Gastroesophageal sphincter (tissue), 4 donors: ENCODE data around the gene THSD4. TPM values are rescaled to one million over a fixed set of nuclear protein-coding genes. Genes with fewer than 3 reads are reported as not detected.

ENCODE experiments used
- ATAC-seq: fragments of 150-250 bp; one replicate; pipeline ENCODE4 v1.9.1; 2016; ENCODE audit warnings: mild to moderate bottlenecking, moderate library complexity
- H3K27ac ChIP-seq, 4 donors: fragments of 200-600 bp; sonication (generic) in 3 of 4; 1 replicate in 3 of 4; 2 replicates in 1 of 4; pipeline ENCODE4 v1.5.1; 2016 to 2019
- H3K27me3 ChIP-seq: fragments of 200-600 bp; sonication (generic); one replicate; pipeline ENCODE4 v1.5.1; 2019
- H3K36me3 ChIP-seq, 2 donors: fragments of 200-600 bp; sonication (generic); one replicate each; pipeline ENCODE4 v1.5.1; 2019; ENCODE audit warnings: control low read depth in 1 of 2
- H3K4me1 ChIP-seq, 3 donors: fragments of 200-600 bp; sonication (generic); 1 replicate in 2 of 3; 2 replicates in 1 of 3; pipeline ENCODE4 v1.5.1; 2016 to 2019; ENCODE audit warnings: control low read depth in 2 of 3
- H3K4me3 ChIP-seq, 2 donors: fragments of 200-600 bp; sonication (generic); one replicate each; pipeline ENCODE4 v1.5.1; 2019; ENCODE audit warnings: mild to moderate bottlenecking in 1 of 2, moderate library complexity in 1 of 2
- H3K9me3 ChIP-seq, 3 donors: fragments of 200-600 bp; sonication (generic); one replicate each; pipeline ENCODE4 v1.5.1; 2017 to 2019; ENCODE audit warnings: control low read depth in 2 of 3
- EP300 ChIP-seq: sonication (generic); formaldehyde crosslinking; IDR thresholded peaks from one replicate; pipeline ENCODE4 v1.6.1; 2017; ENCODE audit warnings: antibody characterized with exemption, mild to moderate bottlenecking
- POLR2A ChIP-seq, 2 donors: fragments of 450-650 bp; IDR thresholded peaks; one replicate each; pipeline ENCODE4 v1.6.1; 2017; ENCODE audit warnings: antibody characterized with exemption in 2 of 2, mild to moderate bottlenecking in 2 of 2, moderate library complexity in 1 of 2
- POLR2AphosphoS5 ChIP-seq: sonication (generic); formaldehyde crosslinking; IDR thresholded peaks from one replicate; pipeline ENCODE4 v1.6.1; 2017; ENCODE audit warnings: antibody characterized with exemption
- WGBS, 2 donors: methylation state at CpG; one replicate each; pipeline ENCODE4 v1.1.5; 2018; ENCODE audit warnings: low coverage in 1 of 2; 5-methylcytosine and 5-hydroxymethylcytosine counted together
- total RNA-seq, 4 donors: library from RNA; depleted of rRNA; stranded (reverse); fragments of >200 nt; gene quantifications; one replicate each; pipeline ENCODE4 v1.1.0, GENCODE V29; 2016
- TF ChIP-seq, protein P1 (sequence below), 4 experiments: fragments of 200-600 bp in 2 of 4; fragments of 450-650 bp in 2 of 4; sonication (generic) in 1 of 4; IDR thresholded peaks; one replicate each; pipeline ENCODE4 v1.5.1; 2017 to 2019; ENCODE audit warnings: antibody characterized with exemption in 4 of 4, mild to moderate bottlenecking in 2 of 4, moderate library complexity in 2 of 4

THSD4 gene
- total RNA-seq, 4 donors from 2014 or later, result 4.6 to 28.5 (median 17.6) TPM

DNA sequence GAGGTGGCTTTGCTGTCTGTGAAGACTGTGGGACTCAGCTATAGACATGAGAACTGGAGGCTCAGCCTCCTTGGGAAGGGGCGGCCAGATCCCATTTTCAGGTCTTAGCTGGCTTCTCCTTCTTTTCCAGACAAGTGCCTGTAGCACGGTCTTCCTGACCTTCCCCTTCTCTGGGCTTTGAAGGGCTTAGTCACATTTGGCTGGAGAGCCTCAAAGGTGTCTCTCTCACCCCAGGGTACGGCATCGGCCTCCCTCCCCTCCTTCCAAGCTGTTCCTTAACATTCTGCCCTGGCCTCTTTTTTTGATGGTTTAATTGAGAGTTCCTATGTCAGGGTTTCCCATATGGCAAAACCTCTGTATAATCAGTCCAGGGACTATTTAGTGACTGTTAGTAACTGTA lies 242.7 kb downstream of the THSD4 start:
- WGBS, 2 donors, result 95% methylated on average over 3 of the region's 4 CpGs; no CpG with 5 or more reads in 1 of the 2 donors
- no peak overlapping the region for H3K4me3 ChIP-seq
- no peaks in the 10 kb centered on the region for H3K27me3 ChIP-seq
- H3K36me3 ChIP-seq, result no peaks in the 10 kb centered on the region
- H3K9me3 ChIP-seq, result no peaks in the 10 kb centered on the region
- peaks cover 0 to 17% (median 6%) of the 10 kb centered on the region in 3 donors for H3K4me1 ChIP-seq
- no peak overlapping the region for H3K27ac ChIP-seq
- TF ChIP-seq, protein P1, sequence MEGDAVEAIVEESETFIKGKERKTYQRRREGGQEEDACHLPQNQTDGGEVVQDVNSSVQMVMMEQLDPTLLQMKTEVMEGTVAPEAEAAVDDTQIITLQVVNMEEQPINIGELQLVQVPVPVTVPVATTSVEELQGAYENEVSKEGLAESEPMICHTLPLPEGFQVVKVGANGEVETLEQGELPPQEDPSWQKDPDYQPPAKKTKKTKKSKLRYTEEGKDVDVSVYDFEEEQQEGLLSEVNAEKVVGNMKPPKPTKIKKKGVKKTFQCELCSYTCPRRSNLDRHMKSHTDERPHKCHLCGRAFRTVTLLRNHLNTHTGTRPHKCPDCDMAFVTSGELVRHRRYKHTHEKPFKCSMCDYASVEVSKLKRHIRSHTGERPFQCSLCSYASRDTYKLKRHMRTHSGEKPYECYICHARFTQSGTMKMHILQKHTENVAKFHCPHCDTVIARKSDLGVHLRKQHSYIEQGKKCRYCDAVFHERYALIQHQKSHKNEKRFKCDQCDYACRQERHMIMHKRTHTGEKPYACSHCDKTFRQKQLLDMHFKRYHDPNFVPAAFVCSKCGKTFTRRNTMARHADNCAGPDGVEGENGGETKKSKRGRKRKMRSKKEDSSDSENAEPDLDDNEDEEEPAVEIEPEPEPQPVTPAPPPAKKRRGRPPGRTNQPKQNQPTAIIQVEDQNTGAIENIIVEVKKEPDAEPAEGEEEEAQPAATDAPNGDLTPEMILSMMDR (IDR thresholded peaks at IDR 0.05), result no peak
- TF ChIP-seq POLR2A (IDR thresholded peaks at IDR 0.05) (no peak), EP300 (no peak), POLR2AphosphoS5 (no peak)
- no peak for ATAC-seq

DNA sequence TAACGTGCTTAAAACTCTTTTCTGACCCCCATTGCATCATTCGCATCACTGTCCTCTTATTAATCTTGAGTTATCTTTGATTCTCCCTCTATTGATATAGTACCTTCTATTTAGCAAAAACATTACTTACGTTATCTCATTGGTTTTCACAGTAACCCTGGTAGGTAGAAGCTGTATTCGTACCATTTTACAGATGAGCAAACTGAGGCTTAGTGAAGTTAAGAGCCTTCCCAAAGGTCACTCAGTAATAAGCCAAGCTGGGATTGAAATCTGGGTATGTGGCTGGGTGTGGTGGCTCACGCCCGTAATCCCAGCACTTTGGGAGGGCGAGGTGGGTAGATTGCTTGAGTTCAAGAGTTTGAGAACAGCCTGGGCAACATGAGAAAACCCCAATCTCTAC lies 244.0 kb downstream of the THSD4 start:
- Histone ChIP-seq H3K4me3 (no peak overlapping the region), H3K9me3 (no peaks in the 10 kb centered on the region), H3K4me1 (peaks cover 0 to 17% (median 6%) of the 10 kb centered on the region in 3 donors), H3K36me3 (no peaks in the 10 kb centered on the region), H3K27me3 (no peaks in the 10 kb centered on the region), H3K27ac (no peak overlapping the region)
- TF ChIP-seq POLR2AphosphoS5 (no peak), POLR2A (IDR thresholded peaks at IDR 0.05) (no peak), EP300 (no peak)
- TF ChIP-seq, protein P1 (IDR thresholded peaks at IDR 0.05), result no peak
- no peak for ATAC-seq
- 94 to 97% methylated on average over 4 to 7 of the region's 7 CpGs for WGBS, 2 donors

GRCh38 chr15:71362556-71362955 lies 247.3 kb downstream of the THSD4 start:
- H3K36me3 ChIP-seq, result no peaks in the 10 kb centered on the region
- H3K4me3 ChIP-seq, result no peak overlapping the region
- TF ChIP-seq POLR2A (IDR thresholded peaks at IDR 0.05), result no peak
- TF ChIP-seq POLR2AphosphoS5, result no peak
- TF ChIP-seq, protein P1 (IDR thresholded peaks at IDR 0.05), result no peak
- no peak for TF ChIP-seq EP300
- WGBS, 2 donors, result 90 to 95% methylated on average over 7 of the region's 8 CpGs
- H3K27ac ChIP-seq, result no peak overlapping the region
- H3K4me1 ChIP-seq, result peaks cover 0 to 10% (median 0%) of the 10 kb centered on the region in 3 donors
- no peaks in the 10 kb centered on the region for H3K27me3 ChIP-seq
- no peaks in the 10 kb centered on the region for H3K9me3 ChIP-seq
- no peak for ATAC-seq

DNA sequence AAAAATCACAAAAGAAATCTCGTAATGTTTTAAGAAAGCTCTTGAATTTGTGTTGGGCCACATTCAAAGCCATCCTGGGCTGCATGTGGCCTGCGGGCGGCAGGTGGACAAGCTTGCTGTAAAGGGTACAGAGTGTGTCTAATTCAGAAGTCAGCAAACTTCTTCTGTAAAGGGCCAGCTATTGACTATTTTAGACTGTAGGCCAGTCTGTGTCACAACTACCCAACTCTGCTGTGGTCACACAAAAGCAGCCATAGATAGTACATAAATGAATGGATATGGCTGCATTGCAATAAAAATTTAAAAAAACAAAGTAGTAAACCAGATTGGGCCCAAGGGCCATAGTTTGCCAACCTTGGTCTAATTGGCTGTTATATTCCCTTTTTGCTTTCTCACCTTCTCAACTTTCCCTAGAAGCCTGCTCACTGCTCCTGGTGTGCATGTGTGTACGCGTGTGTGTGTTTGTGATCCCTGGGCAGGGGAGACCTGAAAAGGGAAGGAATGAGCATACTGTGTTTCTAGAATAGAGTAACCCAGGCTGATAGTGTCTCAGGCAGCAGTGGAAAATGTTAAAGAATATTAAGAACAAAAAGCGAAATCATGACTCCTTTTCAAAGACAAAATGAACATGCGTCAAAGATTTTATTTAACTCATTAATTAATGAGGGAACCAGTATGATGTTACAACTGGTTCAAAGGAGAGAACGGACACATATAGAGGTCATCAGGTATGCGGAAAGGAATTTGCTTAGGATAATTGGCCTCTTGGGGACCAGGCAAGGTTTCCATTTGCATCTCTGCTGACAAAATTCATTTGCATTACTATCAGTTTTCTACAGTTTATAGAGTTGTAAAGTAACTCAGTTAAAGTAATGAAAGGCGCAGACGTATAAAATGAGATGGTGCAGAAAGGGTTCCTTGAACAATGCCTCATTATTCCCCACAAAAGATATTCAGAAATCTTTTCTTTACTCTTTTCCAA lies 248.0 kb downstream of the THSD4 start:
- Histone ChIP-seq H3K27me3 (no peaks in the 10 kb centered on the region), H3K4me1 (peaks cover 0 to 6% (median 0%) of the 10 kb centered on the region in 3 donors), H3K36me3 (no peaks in the 10 kb centered on the region), H3K4me3 (no peak overlapping the region), H3K27ac (no peak overlapping the region), H3K9me3 (no peaks in the 10 kb centered on the region)
- no peak for ATAC-seq
- no peak for TF ChIP-seq EP300
- TF ChIP-seq, protein P1 (IDR thresholded peaks at IDR 0.05), result no peak
- TF ChIP-seq POLR2AphosphoS5, result no peak
- no peak for TF ChIP-seq POLR2A (IDR thresholded peaks at IDR 0.05)
- 84 to 86% methylated on average over 8 to 11 of the region's 11 CpGs for whole genome bisulfite sequencing, 2 donors
